OCI-M2 (cell line): ENCODE measurements around the gene ZDHHC7.
"Not testable (repeated sequence)": the region's sequence is repeated elsewhere in the genome, so short reads cannot be mapped to it uniquely, and the experiment has no call there.

Source experiments
- DNase-seq: peaks from one replicate; lab custom pipeline; 2025; ENCODE audit not compliant: unreplicated experiment; lab: John Stamatoyannopoulos, UW

Gene ZDHHC7, protein sequence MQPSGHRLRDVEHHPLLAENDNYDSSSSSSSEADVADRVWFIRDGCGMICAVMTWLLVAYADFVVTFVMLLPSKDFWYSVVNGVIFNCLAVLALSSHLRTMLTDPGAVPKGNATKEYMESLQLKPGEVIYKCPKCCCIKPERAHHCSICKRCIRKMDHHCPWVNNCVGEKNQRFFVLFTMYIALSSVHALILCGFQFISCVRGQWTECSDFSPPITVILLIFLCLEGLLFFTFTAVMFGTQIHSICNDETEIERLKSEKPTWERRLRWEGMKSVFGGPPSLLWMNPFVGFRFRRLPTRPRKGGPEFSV

DNA sequence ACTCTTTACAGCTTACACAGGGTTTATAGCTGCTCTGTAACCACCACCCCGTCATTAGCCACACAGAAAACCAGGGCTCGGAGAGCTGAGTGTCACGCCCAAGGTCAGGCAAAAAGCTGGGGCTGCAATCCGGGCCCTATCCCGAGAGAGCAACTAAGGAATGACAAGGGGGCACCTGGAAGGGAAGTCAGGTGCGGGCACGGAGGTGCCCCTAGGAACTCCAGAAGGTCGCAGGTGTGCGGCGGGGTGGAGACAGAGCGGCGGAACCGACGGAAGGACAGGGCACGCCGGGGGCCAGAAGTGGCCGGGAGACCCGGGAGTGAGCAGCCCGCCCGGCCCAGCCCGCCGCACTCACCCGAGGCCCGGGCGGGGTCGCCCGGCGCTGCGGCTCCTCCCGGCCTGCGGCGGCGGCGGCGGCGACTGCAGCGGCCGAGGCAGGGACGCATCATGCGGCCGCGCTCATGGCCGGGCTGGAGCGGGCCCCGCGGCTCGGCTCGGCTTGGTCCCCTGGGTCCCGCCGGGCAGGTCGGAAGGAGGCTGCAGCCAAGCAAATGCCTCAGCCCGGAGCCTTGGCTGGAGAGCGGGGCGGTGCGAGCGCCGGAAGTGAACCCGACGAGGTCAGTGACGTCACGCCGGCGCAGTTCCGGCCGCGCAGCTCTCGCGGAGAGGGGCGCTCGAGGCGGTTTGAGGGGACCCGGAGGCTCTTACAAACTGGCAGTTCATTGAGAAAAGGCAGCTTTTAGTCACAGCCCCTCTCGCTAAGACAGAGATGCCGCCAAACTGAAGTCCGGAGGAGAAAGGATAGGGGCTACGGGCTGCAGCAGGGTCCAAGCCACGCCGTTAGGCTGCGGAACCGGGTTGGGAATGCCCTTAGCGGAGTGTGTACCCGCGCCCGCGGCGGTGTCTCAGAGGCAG lies at the start of gene ZDHHC7:
TSS of gene ZDHHC7 (minus strand) at position 605 of the 915 bp plus-strand sequence. CDS start 20,917 bp downstream, outside the sequence.
- no peak for DNase-seq

DNA sequence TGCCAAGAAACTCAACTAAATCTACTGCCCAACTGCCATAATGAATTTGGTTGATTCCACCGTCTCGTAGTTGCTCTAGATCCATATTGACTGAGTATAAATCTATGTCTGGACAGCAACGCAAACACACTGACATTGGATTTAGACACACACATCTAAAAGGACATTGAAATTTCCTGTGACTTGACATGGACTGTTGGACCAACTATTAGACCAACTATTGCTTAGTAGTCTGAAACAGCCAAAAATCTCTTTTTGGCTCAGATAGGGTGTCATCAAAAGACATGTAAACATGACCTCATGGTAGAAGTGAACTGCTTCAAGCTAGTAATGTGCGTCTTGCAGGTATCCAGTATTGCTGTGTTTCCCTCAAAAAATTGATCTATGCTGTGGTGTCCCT lies 47.6 kb upstream of the ZDHHC7 start:
- no peak for DNase-seq

DNA sequence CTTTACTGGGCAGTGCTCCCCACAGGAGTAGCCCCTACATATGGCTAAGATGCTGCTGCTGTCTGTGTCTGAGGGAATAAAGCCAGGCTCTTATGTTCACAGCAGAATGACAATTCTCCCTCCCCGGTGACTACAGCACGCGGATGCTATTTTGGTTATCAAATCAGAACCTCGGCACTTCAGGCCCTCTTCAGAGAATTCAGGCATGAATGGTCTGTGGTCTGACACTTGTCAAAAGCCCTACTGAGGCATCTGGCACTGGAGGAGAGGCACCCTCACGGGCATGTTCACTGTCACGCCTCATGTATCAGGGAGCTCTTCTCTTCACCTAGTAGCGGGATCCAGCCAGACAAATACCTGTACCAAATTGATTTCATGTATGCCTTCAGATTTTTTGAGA lies 46.6 kb upstream of the ZDHHC7 start:
- DNase-seq, result no peak

DNA sequence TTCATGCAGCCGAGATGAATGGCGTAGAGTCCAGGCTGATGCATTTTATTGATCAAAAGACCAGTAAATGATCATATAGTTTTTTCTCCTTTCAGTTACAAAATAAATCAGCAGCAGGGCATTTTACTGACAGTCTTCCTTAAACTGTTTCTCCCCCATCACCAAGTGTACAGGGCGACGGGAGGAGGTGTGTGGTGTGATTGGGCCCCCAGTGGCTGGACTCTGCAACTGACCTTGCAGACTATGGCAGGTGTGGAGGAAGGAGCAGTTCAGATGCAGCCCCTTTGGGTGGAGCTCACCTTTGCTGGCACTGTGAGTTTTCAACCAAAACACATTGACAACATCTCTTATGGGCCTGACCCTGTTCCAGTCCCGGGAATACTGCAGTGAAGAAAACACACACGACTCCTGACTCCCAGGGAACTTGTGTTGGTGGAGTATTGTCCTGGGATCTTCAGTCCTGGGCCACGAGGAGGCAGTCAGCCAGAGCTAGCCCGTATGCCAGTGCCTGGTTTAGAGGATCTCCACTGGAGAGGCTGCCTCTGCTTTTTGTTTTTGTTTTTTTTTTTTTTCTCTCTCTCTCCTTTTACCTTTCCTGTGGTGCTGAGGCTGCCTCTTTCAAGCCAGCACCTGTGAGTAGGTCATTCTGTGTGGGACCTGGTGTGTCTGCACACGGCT lies 46.0 kb upstream of the ZDHHC7 start:
- no peak for DNase-seq

DNA sequence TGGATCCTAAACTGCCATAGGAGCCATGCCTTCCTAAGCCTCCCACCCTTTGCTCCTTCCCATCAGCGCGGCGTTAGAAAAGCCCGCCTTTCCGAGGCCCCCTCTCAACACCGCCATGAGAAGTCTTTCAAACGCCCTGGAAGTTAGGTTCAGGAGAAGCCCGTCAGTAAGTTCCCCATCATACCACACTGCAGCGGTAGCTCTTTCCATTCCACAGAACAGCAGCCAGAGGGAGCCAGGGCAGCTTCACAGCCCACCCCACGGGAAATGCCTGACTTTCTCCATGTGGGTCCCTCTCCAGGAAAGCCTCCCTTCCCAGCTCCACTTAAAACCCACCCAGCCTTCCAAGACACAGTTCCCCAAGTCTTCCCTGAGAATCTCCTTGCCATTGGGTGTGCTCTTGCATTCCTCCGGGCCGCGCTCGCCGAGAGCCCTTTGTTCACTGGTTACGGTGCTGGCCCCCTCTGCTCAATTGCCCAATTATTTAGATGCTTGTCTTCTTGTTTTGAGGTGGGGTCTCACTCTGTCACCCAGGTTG lies 44.9 kb upstream of the ZDHHC7 start:
- DNase-seq, result no peak

DNA sequence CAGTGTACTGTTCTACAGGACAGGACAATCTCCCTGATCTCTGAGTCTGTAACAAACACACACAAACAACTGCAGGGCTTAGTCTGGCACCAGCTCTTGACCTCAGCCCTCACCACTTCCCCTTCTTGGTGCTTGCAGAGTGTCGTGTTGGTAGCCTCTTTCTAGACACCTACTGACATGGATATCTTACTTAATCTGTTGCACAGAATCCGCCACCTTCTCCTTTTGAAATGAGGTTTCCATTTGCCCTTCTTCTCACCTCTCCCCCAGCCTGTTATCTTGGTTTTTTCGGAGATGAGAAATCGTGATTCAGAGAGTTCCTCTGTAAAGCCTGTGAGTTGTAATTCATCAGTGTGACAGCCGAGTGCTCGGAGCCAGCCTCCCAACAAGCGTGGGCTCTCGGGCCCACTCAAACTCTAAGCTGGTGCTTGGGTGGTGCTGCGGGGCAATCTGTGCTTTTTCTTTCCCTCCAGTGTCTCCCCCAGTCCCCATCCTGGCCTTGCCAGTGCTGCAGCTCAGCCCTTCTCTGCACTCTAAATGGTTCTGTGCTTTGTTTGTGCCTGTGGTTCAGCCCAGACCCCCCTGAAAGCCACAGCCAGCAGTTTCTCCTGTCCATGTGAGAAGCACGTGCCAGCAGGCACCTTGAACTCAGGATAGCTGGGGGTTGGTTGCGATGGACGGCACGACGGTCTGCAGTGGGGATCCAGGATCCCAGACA lies 44.3 kb upstream of the ZDHHC7 start:
- no peak for DNase-seq

DNA sequence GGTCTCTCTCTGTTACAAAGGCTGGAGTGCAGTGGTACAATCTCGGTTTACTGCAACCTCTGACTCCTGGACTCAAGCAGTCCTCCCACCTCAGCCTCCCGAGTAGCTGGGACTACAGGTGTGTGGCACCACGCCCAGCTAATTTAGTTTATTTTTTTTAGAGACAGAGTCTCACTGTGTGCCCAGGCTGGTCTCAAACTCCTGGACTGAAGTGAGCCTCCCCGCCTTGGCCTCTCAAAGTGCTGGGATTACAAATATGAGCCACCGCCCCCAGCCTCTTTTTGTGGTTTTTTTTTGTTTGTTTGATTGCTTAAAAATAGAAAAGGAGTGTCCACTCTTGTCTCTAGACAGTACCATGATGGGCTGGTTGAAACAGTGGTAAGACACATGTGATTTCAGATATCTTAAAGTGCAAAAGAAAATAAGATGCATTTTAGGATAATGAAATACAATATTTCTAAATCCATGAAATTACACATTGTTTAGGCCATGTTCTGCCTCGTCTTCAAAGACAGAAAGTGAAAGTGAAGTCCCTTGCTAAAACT lies 43.7 kb upstream of the ZDHHC7 start:
- DNase-seq, result no peak

DNA sequence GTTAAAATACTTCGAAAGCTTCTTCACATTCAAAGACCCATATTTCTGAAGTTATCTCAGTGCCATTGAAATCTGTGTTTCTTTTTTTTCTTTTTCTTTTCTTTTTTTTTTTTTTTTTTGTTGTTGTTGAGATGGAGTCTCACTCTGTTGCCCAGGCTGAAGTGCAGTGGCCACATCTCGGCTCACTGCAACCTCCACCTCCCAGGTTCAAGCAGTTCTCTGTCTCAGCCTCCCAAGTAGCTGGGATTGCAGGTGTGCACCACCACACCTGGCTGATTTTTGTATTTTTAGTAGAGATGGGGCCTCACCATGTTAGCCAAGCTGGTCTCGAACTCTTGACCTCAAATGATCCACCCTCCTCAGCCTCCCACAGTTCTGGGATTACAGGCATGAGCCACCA lies 43.0 kb upstream of the ZDHHC7 start:
- DNase-seq, result not testable (repeated sequence)

DNA sequence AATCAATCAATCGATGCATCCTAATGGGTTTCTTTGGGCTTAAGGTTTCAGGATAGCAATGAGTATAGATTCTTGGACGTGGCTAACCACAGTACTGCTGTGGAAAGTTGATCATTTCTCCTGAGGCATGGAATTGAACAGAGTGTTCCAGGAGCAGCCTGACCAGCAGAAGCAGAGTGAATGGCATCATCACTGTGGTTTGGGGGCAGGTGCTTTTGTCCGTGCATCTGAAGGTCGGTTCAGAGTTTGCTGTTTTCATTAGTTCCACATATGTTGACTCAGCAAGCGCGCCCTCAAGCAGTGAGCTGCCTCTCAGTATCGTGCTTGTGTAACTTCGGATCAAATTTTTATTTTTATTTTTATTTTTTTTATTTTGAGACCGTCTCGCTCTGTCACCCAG lies 41.2 kb upstream of the ZDHHC7 start:
- no peak for DNase-seq

DNA sequence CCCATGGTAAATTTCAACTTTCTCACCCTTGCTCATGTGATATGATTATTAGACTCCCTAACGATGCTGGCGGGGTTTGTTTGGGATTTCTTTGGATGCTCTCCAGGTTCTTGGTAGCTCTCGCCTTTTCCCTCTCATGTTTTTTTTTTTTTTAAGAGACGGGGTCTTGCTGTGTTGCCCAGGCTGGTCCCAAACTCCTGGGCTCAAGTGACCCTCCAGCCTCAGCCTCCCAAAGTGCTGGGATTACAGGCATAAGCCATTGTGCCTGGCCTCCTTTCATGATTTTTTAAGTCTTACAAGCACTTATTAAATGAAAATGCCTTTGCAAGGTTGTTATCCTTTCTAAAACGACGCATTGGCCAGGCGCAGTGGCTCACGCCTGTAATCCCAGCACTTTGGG lies 40.3 kb upstream of the ZDHHC7 start:
- DNase-seq, result no peak

DNA sequence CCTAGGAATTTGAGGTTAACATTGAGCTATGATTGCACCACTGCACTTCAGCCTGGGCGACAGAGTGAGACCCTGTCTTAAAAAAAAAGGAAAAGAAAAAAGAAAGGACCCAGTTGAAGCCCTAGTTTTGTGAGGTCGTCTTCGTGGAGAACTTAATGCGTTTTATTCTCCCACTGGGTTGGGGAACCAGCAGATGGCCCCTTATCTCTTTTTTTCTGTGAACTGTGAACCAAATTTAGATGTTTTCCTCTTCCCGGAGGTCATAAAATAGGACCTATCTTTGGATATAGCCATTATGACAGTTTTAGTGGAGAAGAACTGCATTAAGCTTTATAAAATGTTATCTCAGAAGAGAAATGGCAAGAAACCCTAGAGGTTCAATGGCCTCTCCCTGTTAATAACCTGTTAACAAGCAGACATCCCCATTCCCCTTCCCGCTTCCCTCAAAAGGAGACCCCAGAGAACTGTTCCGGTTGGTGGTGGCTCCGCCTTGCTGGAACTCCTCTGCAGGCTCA lies 39.8 kb upstream of the ZDHHC7 start:
- DNase-seq, result no peak

DNA sequence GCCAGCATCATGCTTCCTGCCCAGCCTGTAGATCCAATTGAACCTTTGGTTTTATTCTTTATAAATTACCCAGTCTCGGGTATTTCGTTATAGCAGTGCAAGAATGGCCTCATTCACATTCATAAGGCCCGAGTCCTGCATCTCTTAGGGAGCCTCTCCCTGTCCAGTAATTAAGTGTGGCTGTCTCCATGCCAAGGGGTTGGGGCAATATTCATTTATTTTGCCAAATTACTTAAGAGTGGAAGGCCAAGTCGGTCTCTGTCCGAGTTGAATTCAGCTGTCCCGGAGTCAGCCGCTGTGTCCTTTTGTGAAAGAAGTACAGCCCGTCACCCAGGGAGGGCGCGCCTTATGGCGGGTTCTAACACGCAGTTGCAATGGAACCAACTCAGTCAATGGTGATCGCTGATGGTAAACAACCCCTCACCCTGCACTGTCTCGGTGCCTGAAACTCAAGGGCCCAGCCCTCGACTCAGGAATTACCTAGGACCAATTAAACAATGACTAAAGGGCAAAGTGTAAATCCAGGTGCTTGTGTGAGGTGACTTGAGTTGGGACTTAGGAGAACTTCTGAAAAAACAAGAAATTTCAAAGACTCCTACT lies 38.5 kb upstream of the ZDHHC7 start:
- DNase-seq, result no peak

DNA sequence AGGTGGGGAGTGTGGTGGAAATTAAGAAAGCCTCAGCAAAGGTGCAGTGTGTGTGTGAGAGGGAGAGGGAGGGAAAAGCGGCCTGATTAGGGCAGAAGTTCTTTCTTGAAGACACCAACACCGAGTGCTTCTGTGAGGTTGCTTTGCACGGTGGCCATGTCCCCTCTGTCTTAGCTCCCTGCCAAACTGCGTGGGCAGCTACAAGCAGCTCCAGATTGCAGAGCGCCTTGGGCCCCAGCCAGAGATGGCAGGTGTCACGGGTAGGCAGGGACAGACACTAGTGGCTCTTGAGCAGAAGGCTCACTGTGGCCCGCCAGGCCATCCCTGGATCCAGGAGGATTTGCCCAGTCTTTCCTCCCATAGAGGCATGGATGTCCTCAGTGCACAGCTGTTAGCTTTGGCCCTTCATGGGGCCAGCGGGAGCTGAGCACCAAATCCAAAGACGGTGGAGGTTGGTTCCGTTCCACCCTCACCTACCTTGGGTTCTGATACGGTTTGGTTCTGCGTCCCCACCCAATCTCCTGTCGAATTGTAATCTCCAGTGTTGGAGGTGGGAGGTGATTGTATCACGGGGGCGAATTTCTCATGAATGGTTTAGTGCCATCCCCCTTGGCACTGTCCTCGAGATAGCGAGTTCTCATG lies 37.7 kb upstream of the ZDHHC7 start:
- DNase-seq, result no peak

DNA sequence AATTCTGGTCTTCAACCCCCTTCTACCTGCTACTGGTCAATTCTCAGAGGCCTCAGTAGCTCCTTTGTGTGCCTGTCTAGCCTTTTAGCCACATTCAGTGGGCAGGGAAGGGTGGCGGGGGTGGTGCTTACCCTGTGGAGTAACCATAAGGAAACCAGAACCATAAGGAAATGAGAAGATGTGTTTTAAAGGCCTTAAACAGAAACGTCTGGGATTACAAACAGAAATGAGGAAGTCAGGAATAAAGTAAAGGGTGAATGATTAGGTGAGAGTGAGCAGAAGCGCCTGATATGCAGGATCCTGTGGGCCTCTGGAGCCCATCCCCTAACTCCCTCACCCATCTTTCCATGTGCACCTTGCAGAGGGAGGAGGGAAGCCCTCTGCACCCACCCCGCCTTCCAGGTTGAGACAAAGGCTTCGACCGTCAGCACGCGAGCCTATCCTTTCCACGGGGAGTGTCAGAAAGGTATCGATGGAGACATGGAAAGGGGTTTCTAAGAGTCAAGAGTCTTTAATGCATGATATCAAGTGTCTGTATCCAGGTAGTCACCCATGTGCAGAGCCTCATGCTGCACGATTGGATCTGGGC lies 36.6 kb upstream of the ZDHHC7 start:
- DNase-seq, result no peak

DNA sequence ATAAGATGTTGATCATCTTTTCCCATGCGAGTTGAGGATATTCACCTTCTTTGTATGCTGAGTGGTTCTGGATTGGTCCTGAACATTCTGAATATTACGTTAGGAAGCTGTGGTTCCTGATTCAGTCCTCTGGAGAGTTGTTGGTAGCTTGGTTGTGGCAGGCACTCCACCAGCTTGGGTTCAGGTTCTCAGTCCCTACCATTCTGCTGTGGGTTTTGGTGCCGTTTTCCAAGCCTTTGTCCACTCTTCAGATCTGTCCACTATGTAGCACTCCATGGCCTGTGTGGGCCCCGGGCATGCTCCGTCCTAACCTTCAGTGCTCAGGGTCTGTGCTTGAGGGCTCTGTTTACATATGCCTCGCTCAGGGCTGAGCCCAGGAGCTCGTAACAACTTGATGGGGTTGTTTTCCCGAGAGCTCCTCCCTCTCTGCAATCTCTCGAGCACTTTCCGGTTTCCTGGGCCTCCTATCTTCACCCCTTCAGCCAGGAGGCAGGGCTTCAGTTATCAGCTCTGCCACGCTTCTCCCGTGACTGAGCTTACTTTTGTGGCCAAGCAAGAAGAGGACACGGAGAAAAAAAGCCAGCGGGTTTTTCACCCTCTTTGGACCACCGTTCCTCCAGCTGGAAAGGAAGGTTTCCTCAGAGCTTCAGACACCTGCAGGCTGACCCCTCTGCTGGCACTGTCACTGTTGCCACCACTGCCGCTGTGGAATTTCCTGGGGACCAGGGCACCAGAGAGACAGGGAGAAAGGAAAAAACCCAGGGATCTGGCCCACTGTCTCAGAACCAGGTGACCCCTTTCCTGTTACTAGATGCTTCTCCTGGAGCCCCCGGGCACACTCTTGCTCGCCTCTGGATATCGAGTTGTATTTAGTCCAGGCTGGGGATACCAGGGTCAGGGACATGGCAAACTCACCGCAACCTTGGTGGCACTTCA lies 35.9 kb upstream of the ZDHHC7 start:
- DNase-seq, result peak; percentile 66

DNA sequence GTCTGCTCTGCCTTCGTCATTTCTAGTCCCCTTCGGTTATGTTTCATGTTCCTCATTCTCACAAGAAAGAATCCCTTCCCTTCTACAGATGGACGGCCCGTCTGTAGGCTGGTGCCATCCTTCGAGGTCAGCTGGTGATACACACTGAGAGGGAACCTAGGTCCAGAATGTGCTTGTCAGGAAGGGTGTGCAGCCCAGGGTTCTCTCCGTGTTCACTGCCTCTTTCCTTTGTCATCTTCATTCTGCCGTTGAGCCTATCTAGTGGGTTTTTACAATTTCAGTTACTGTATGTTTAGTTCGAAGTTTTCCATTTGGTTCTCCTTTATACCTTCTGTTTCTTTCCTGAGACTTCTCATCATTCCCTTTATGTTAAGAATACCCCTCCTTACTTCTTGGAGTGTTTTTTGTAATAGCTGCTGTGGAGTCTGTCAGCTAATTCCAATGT lies 35.2 kb upstream of the ZDHHC7 start:
- no peak for DNase-seq

DNA sequence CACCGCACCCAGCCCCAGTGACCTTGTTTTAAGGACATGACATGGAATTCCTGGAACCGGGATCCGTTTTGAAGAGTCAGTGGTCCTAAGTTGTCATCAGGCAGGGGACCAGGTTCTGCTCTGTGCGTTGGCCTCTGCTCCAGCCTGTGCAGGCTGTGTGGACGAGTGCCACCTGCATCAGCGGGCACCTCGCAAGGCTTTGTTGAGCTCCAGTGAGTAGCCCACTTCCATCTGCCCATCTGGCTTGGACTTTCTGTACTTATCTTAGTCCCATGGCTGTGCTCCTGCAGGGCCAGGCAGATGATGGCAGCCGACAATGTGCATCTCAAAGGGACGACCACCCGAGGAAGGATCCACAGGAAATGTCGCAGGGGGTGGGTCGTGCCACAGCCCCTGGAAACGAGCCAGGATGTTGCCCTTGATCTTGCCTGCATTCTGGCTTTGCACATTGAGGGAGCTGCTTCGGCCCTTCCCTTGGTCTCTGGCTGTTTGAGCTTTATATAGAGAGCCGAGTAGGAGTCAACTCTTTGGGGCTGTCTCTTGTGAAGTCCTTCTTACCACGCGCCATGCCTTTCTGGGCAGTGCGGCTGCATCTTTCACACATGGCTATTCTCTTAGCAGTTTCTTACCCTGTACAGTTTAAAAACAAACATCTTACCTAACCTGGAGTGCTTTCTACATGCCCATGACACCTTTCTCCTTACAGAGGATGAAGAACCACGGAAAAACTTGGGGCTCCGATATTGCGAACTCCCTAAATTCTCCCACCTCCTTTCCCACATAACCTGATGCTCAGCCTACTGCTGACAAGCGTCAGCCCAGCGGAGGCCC lies 34.5 kb upstream of the ZDHHC7 start:
- no peak for DNase-seq
